Ascending aorta (tissue), 2 donors: ENCODE measurements around the gene CD300E. TPM values are rescaled to one million over a fixed set of nuclear protein-coding genes. Genes with fewer than 3 reads are reported as not detected.

Experiments used
- DNase-seq, 2 donors: peaks; one replicate each; pipeline ENCODE4 v3.0.0-alpha.2; 2019; ENCODE audit warnings: low spot score in 2 of 2
- H3K27ac ChIP-seq, 2 donors: fragments of 200-600 bp; sonication (generic); one replicate each; pipeline ENCODE4 v1.5.1; 2016 to 2017; ENCODE audit warnings: mild to moderate bottlenecking in 1 of 2
- H3K27me3 ChIP-seq: fragments of 200-600 bp; sonication (generic); one replicate; pipeline ENCODE4 v1.5.1; 2017
- H3K36me3 ChIP-seq, 2 donors: fragments of 200-600 bp; sonication (generic); one replicate each; pipeline ENCODE4 v1.5.1; 2016
- H3K4me1 ChIP-seq, 2 donors: fragments of 200-600 bp; sonication (generic); one replicate each; pipeline ENCODE4 v1.5.1; 2016 to 2017; ENCODE audit warnings: mild to moderate bottlenecking in 1 of 2
- H3K4me3 ChIP-seq, 2 donors: fragments of 200-600 bp; sonication (generic); one replicate each; pipeline ENCODE4 v1.5.1; 2016 to 2017; ENCODE audit warnings: mild to moderate bottlenecking in 1 of 2
- H3K9me3 ChIP-seq, 2 donors: fragments of 200-600 bp; sonication (generic); one replicate each; pipeline ENCODE4 v1.5.1; 2016
- CTCF ChIP-seq, 3 experiments: fragments of 200-600 bp in 2 of 3; fragments of 450-650 bp in 1 of 3; sonication (generic) in 2 of 3; IDR thresholded peaks; one replicate each; pipeline ENCODE4 v1.5.1; 2016 to 2019; ENCODE audit warnings: antibody characterized with exemption in 3 of 3, mild to moderate bottlenecking in 1 of 3, moderate library complexity in 1 of 3
- intact Hi-C: fragments of 100-400 bp; cut with DNase I; formaldehyde crosslinking; loops from one replicate; pipeline ENCODE4 v1.15.1; 2023
- total RNA-seq: library from RNA; depleted of rRNA; stranded (reverse); fragments of >200 nt; gene quantifications from one replicate; pipeline ENCODE4 v1.1.0, GENCODE V29; 2016

CD300E gene
- total RNA-seq, 1 donor from 2014 or later = 0.21 TPM

DNA sequence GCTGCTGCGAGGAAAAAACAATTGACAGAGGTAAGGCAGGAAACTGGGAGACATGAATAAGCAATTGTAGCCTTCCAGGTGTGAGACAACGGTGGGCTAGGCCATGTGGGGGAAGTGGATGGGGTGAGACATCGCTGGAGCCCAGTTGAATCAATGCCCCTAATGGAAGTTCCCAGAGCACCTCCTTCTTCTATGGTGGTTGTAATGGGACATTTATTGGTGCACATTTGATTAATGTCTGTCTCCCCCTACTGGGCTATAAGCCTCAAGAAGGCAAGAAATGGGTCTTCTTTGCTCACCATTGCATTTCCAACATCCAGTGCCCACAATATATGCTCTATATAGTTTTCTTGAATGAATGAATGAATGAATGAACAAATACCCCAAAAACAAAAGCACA, 22.7 kb upstream of the CD300E start:
- no peaks in the 10 kb centered on the region for H3K36me3 ChIP-seq
- no peak for DNase-seq
- H3K27me3 ChIP-seq = no peaks in the 10 kb centered on the region
- no peak overlapping the region for H3K4me3 ChIP-seq
- no peak overlapping the region for H3K27ac ChIP-seq
- no peaks in the 10 kb centered on the region for H3K4me1 ChIP-seq
- intact Hi-C loops = no loop called here
- TF ChIP-seq CTCF (IDR thresholded peaks at IDR 0.05) = peak in 2 of 3 experiments; percentile 7 to 11
- H3K9me3 ChIP-seq = no peaks in the 10 kb centered on the region

GRCh38 chr17:74645010-74645409, 21.5 kb upstream of the CD300E start:
- Histone ChIP-seq H3K4me3 (no peak overlapping the region), H3K27ac (no peak overlapping the region), H3K4me1 (no peaks in the 10 kb centered on the region), H3K9me3 (no peaks in the 10 kb centered on the region), H3K27me3 (no peaks in the 10 kb centered on the region), H3K36me3 (no peaks in the 10 kb centered on the region)
- no peak for DNase-seq
- intact Hi-C loops = no loop called here
- no peak for TF ChIP-seq CTCF (IDR thresholded peaks at IDR 0.05)

DNA sequence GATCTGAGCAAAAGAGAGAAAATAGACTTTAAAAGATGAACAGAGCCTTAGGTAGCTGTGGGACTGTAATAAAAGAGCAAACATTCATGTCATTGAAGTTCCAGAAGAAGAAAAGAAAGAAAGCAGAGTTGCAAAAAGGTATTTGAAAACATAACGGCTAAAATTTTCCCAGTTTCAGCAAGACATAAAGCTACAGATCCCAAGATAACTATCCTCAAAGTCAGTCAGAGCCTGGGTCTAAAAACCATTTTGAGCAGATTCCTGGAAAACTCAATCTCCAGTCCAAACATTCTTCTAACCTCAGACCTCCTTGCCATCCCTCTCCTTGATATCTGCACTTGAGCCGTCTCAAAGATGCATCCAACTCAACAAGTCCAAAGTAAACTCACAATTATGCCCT, 20.9 kb upstream of the CD300E start:
- H3K36me3 ChIP-seq = no peaks in the 10 kb centered on the region
- H3K4me3 ChIP-seq = no peak overlapping the region
- intact Hi-C loops = no loop called here
- no peak for TF ChIP-seq CTCF (IDR thresholded peaks at IDR 0.05)
- no peaks in the 10 kb centered on the region for H3K9me3 ChIP-seq
- H3K27me3 ChIP-seq = no peaks in the 10 kb centered on the region
- H3K27ac ChIP-seq = no peak overlapping the region
- DNase-seq = no peak
- H3K4me1 ChIP-seq = no peaks in the 10 kb centered on the region

- Histone ChIP-seq H3K36me3 (no peaks in the 10 kb centered on the region), H3K27me3 (no peaks in the 10 kb centered on the region), H3K4me3 (no peak overlapping the region), H3K4me1 (no peaks in the 10 kb centered on the region), H3K27ac (no peak overlapping the region), H3K9me3 (no peaks in the 10 kb centered on the region)
- TF ChIP-seq CTCF (IDR thresholded peaks at IDR 0.05) = no peak
- no peak for DNase-seq
- intact Hi-C loops = no loop called here
Observed at GRCh38 chr17:74643826-74644225, 20.3 kb upstream of the CD300E start.

- DNase-seq = no peak
- TF ChIP-seq CTCF (IDR thresholded peaks at IDR 0.05) = no peak
- Histone ChIP-seq H3K36me3 (no peaks in the 10 kb centered on the region), H3K27ac (no peak overlapping the region), H3K27me3 (no peaks in the 10 kb centered on the region), H3K9me3 (no peaks in the 10 kb centered on the region), H3K4me3 (no peak overlapping the region), H3K4me1 (no peaks in the 10 kb centered on the region)
- intact Hi-C loops = no loop called here
Observed at GRCh38 chr17:74642995-74643394, 19.5 kb upstream of the CD300E start.

- no peak for DNase-seq
- Histone ChIP-seq H3K4me1 (no peaks in the 10 kb centered on the region), H3K4me3 (no peak overlapping the region), H3K9me3 (no peaks in the 10 kb centered on the region), H3K27me3 (no peaks in the 10 kb centered on the region), H3K36me3 (no peaks in the 10 kb centered on the region), H3K27ac (no peak overlapping the region)
- intact Hi-C loops = no loop called here
- TF ChIP-seq CTCF (IDR thresholded peaks at IDR 0.05) = no peak
Observed at GRCh38 chr17:74642556-74642955, 19.0 kb upstream of the CD300E start.
